SJSA1 (cell line): ENCODE data around the gene SIPA1L3. TPM values are rescaled to one million over a fixed set of nuclear protein-coding genes. Genes with fewer than 3 reads are reported as not detected.
"Not testable (repeated sequence)": the region's sequence is repeated elsewhere in the genome, so short reads cannot be mapped to it uniquely, and the experiment has no call there.

Experiments used
- DNase-seq, 2 experiments: peaks; one replicate each; pipeline ENCODE4 v3.0.0-alpha.2; 2015 to 2020; ENCODE audit warnings: low spot score in 2 of 2, low read depth in 1 of 2
- H3K27ac ChIP-seq: fragments of 250-450 bp; sonication (Bioruptor Pico); 2 replicates; pipeline ENCODE4 v1.5.1; 2020; ENCODE audit warnings: mild to moderate bottlenecking, moderate library complexity
- H3K27me3 ChIP-seq: fragments of 250-450 bp; sonication (Bioruptor Pico); replicated peaks from 2 replicates; pipeline ENCODE4 v1.5.1; 2020; ENCODE audit warnings: mild to moderate bottlenecking, moderate library complexity
- H3K36me3 ChIP-seq: fragments of 250-450 bp; sonication (Bioruptor Pico); 2 replicates; pipeline ENCODE4 v1.5.1; 2020; ENCODE audit warnings: mild to moderate bottlenecking
- H3K4me1 ChIP-seq: fragments of 250-450 bp; sonication (Bioruptor Pico); replicated peaks from 2 replicates; pipeline ENCODE4 v1.6.1; 2021; ENCODE audit warnings: mild to moderate bottlenecking
- H3K4me3 ChIP-seq: fragments of 250-450 bp; sonication (Bioruptor Pico); 2 replicates; pipeline ENCODE4 v1.5.1; 2020; ENCODE audit warnings: mild to moderate bottlenecking
- H3K9me3 ChIP-seq: fragments of 250-450 bp; sonication (Bioruptor Pico); replicated peaks from 2 replicates; pipeline ENCODE4 v1.5.1; 2020; ENCODE audit warnings: mild to moderate bottlenecking
- total RNA-seq: library from RNA; depleted of rRNA; stranded (reverse); fragments of >200 nt; shearing (Covaris generic); gene quantifications from 2 replicates; pipeline ENCODE4 v1.2.3, GENCODE V29; 2014

Gene SIPA1L3
- total RNA-seq, 1 experiment from 2014 or later: 9.3 TPM

DNA sequence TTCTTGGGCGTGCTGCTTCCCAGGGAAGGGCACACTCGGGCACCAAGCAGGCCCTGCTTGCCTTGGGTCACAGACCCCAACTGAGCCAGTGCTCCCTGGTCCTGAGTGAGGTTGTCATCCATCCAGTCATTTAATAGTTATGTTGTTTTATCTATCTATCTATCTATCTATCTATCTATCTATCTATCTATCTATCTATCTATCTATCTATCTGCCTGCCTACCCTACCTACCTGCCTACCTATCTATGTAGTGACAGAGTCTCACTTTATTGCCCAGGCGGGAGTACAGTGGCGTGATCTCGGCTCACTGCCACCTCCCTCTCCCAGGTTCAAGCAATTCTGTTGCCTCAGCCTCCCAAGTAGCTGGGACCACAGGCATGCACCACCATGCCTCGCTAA is 164.0 kb downstream of the SIPA1L3 start:
- H3K9me3 ChIP-seq, H3K27me3 ChIP-seq, H3K4me1 ChIP-seq, H3K27ac ChIP-seq, H3K36me3 ChIP-seq, DNase-seq, H3K4me3 ChIP-seq: not testable (repeated sequence)

DNA sequence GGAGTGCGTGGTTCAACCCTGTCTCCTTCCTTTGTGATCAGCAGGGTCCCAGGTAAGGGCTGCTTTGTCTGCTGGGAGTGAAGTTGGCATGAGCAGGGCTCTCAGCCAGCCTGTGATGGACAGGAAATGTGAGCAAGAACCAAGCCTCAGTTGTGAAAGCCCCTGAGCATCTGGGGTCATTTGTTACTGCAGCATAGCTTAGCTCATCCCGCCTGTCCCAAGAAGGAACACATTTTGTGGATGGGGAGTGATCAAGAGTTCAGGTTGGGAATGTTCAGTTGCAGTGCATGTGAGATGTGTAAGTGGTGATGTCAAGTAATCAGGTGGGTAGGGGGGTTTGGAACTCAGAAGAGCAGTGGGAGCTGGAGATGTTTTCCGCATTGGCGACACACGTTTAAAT is 164.6 kb downstream of the SIPA1L3 start:
- peaks cover 9% of the 10 kb centered on the region for H3K4me1 ChIP-seq
- no peaks in the 10 kb centered on the region for H3K9me3 ChIP-seq
- no peaks in the 10 kb centered on the region for H3K27me3 ChIP-seq
- no peak overlapping the region for H3K4me3 ChIP-seq
- no peak overlapping the region for H3K27ac ChIP-seq
- no peaks in the 10 kb centered on the region for H3K36me3 ChIP-seq
- no peak for DNase-seq

DNA sequence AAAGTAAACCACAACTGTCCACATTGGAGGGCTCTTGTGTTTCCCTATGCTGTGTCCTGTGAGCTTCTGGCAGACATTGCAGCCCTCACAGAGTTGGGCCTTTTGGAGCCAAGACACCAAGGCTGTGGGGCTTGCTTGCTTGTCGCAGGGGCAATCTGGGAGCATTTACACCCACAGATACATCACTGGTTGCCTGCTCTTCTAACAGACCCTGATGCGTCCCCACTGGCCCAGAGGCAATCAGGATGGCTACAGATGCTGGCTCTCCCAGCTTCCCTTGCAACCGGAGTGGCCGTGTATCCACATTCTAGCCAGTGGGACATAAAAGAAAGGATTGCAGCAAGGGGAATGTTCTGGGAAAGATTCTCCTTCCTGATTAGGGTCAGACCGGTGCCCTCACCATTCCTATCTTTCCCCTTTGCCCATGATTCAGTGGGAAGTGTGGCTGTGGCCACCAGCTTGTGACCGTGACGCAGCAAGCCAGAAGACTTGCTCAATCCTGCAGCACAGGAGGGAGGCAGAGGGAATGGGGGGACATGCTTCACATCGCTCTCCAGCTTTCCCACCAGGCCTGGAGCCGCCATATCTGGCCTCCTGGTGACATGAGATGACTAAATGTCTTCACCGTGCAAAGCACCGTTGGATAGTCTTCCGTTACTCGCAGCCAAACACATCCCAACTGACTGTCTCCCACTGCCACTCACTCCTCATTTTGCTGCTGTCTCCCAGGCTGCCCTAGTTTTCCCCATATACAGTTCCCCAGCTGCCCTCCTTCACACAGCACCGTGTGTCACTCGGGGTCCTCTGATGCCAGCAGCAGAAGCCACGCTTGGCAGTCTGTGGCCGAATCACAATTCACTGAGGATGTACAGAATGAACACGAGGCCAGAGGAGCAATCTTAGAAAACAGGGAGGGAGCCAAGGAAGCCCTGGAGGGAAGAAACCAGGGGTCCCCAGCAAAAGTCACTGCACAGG is 166.1 kb downstream of the SIPA1L3 start:
- Histone ChIP-seq H3K4me3 (no peak overlapping the region), H3K27ac (no peak overlapping the region), H3K9me3 (no peaks in the 10 kb centered on the region), H3K36me3 (no peaks in the 10 kb centered on the region), H3K4me1 (peaks cover 9% of the 10 kb centered on the region), H3K27me3 (no peaks in the 10 kb centered on the region)
- no peak for DNase-seq

DNA sequence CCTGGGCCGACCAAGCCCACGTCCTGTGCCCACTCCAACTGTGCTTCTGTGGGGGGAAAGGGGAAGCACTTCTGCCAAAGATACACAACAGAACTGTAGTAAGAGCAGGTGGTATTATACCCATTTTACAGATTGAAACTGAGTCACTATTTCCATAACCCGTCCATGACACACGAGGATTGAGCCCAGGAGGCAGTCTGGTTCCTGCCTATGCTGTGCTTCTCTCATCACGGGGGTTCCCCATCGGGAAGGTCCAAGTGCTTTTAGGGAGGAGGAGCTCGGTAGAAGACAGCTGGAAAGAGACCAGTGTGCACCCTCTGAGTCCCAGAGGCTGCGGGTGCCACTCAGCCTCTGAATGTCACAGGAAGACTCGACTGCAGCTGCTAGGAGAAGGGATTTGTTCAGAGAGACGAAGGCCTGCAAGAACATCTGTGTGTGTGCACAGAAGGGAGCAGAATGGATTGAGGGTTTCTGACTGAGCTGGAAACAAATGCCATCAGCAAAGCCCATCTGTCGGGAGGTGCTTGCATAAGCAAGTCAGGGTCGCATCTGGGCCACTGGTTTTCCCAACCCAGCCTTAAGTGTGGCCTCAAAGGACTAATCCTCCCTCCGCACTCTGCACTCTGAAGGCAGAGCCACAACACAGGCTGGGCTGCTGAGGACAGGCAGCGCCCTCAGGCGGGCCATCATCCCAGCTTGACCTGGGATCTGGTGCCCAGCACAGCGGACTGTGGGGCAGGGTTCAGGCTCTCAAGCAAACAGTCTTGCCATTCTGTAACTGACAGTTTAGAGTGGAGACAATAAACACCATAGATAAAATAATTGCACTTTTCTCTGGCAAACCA is 167.1 kb downstream of the SIPA1L3 start:
- no peak for DNase-seq
- Histone ChIP-seq H3K4me1 (peaks cover 9% of the 10 kb centered on the region), H3K27me3 (no peaks in the 10 kb centered on the region), H3K9me3 (no peaks in the 10 kb centered on the region), H3K27ac (no peak overlapping the region), H3K36me3 (no peaks in the 10 kb centered on the region), H3K4me3 (no peak overlapping the region)

DNA sequence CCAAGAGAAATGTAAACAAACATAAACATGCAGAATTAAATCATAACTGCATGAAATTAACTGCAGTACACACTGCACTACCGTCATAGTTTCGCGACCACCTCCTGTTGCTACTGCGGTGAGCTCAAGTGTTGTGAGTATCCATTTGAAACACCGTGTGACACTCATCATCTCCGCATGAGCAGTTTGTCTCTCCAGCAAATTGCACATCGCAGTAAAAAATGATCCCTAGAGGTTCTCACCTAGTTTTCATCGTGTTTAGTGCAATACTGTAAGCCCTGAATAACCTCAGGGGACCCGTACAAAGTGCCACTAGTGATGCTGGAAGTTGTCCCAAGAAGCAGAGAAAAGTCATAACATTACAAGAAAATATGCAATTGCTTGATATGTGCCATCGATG is 169.3 kb downstream of the SIPA1L3 start:
- Histone ChIP-seq H3K27ac (no peak overlapping the region), H3K36me3 (peaks cover 2% of the 10 kb centered on the region; the same call in 1 of the 2 replicates), H3K9me3 (no peaks in the 10 kb centered on the region), H3K4me3 (no peak overlapping the region), H3K4me1 (peaks cover 8% of the 10 kb centered on the region), H3K27me3 (no peaks in the 10 kb centered on the region)
- no peak for DNase-seq

DNA sequence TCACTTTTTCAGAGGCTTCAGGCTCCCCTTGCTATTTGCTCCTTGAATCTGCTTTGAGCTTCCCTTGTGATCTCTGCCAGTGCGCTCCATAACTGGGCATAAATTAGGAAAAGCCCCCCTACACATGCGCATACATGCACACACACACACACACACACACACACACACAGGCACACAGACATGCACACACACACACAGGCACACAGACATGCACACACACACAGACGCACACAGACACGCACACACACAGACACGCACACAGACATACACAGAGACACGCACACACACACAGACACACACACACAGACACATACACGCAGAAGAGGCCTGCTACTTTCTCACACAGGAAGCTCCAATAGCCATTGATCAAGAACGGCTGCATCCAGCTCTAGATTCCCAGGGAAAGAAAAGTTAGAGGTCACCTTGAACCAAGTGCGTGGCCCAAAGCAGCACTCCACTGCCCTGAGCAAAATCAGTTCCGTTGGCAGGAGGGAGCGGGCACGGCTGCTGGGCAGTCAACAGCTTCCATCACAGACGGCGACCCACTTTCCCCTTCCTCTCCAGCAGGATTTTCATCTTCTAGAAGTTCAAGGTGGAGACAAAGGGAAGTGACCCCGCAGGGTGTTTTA is 171.4 kb downstream of the SIPA1L3 start:
- H3K27me3 ChIP-seq: no peaks in the 10 kb centered on the region
- DNase-seq: no peak
- H3K9me3 ChIP-seq: no peaks in the 10 kb centered on the region
- H3K27ac ChIP-seq: no peak overlapping the region
- peaks cover 8% of the 10 kb centered on the region for H3K4me1 ChIP-seq
- H3K4me3 ChIP-seq: no peak overlapping the region
- peaks cover 21% of the 10 kb centered on the region for H3K36me3 ChIP-seq

DNA sequence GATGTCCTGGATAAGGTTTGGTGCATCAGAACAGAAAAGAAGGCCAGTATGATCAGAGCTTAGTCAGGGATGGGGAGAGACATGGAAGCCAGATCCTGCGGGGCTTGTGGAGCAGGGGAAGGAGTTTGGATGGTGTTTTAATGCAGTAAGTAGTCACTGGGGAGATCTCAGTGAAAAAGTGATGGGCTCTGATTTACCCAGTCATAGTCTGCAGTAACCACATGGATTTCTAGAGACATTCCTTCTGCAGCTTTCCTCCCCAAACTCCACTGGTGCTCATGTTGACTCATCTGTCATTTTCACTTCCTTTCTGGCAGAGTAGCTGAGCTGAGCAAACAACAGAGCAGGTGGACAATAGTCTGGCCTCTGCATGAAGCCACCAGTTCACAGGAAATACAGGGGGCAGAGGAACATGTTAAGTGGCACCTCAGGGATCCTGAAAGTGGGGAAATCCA is 172.9 kb downstream of the SIPA1L3 start:
- H3K4me3 ChIP-seq: no peak overlapping the region
- no peaks in the 10 kb centered on the region for H3K9me3 ChIP-seq
- peaks cover 8% of the 10 kb centered on the region for H3K4me1 ChIP-seq
- peaks cover 21% of the 10 kb centered on the region for H3K36me3 ChIP-seq
- no peaks in the 10 kb centered on the region for H3K27me3 ChIP-seq
- peak; percentile 50 to 54 for DNase-seq
- H3K27ac ChIP-seq: no peak overlapping the region

DNA sequence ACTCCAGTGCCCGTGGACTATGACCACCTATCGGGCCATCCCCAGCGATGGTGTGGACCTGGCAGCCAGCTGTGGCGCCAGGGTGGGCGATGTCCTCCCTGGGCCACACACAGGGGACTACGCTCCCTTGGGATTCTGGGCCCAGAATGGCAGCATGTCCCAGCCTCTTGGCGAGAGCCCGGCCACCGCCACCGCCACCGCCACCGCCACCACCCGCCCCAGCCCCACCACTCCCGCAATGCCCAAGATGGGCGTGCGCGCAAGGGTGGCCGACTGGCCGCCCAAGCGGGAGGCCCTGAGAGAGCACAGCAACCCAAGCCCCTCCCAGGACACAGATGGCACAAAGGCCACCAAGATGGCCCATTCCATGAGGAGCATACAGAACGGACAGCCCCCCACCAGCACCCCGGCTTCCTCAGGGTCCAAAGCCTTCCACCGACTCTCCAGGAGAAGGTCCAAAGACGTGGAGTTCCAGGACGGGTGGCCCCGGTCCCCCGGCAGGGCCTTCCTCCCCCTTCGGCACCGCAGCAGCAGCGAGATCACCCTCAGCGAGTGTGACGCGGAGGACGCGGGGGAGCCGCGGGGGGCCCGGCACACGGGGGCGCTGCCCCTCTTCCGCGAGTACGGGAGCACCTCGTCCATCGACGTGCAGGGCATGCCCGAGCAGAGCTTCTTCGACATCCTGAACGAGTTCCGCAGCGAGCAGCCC is 174.7 kb downstream of the SIPA1L3 start:
- peaks cover 8% of the 10 kb centered on the region for H3K4me1 ChIP-seq
- H3K27me3 ChIP-seq: no peaks in the 10 kb centered on the region
- H3K27ac ChIP-seq: no peak overlapping the region
- H3K9me3 ChIP-seq: no peaks in the 10 kb centered on the region
- no peak overlapping the region for H3K4me3 ChIP-seq
- DNase-seq: no peak
- peaks cover 21% of the 10 kb centered on the region for H3K36me3 ChIP-seq

DNA sequence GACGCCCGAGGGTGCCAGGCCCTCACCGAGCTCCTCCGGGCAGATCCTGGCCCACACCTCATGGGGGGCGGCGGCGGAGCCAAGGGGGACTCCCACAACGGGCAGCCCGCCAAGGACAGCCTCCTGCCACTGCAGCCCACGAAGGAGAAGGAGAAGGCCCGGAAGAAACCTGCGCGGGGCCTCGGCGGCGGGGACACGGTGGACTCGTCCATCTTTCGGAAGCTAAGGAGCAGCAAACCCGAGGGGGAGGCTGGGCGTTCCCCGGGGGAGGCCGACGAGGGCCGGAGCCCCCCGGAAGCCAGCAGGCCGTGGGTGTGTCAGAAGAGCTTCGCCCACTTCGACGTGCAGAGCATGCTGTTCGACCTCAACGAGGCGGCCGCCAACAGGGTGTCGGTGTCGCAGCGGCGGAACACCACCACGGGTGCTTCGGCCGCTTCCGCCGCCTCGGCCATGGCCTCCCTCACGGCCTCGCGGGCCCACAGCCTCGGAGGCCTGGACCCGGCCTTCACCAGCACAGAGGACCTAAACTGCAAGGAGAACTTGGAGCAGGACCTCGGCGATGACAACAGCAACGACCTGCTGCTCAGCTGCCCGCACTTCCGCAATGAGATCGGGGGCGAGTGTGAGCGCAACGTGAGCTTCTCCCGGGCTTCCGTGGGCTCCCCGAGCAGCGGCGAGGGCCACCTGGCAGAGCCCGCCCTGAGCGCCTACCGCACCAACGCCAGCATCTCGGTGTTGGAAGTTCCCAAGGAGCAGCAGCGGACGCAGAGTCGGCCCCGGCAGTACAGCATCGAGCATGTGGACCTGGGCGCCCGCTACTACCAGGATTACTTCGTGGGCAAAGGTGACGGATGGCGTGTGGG is 175.5 kb downstream of the SIPA1L3 start:
- H3K36me3 ChIP-seq: peaks cover 25% of the 10 kb centered on the region
- H3K4me3 ChIP-seq: no peak overlapping the region
- no peak overlapping the region for H3K27ac ChIP-seq
- no peaks in the 10 kb centered on the region for H3K9me3 ChIP-seq
- no peak for DNase-seq
- H3K4me1 ChIP-seq: peaks cover 8% of the 10 kb centered on the region
- no peaks in the 10 kb centered on the region for H3K27me3 ChIP-seq

DNA sequence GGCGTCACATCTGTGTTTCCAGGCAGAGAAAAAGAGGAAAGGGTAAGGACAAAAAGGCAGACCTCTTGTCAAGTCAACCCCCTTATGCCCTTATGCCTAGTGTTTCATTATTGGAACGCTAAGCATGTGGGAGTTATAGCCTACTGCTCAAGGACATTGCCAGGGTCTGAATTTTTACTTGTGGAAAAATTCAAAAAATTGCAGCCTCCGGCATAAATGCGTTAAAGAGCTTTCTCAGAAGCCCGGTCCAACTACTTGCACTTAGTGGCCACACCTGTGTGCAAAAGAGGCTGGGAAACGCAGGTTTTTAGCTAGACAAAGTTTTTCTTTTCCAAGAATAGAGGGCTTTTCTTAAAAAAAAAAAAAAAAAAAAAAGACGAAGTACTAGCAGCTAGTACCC is 177.2 kb downstream of the SIPA1L3 start:
- no peak overlapping the region for H3K4me3 ChIP-seq
- H3K27ac ChIP-seq: no peak overlapping the region
- no peak for DNase-seq
- no peaks in the 10 kb centered on the region for H3K9me3 ChIP-seq
- H3K27me3 ChIP-seq: no peaks in the 10 kb centered on the region
- H3K4me1 ChIP-seq: peaks cover 8% of the 10 kb centered on the region
- peaks cover 38% of the 10 kb centered on the region for H3K36me3 ChIP-seq

DNA sequence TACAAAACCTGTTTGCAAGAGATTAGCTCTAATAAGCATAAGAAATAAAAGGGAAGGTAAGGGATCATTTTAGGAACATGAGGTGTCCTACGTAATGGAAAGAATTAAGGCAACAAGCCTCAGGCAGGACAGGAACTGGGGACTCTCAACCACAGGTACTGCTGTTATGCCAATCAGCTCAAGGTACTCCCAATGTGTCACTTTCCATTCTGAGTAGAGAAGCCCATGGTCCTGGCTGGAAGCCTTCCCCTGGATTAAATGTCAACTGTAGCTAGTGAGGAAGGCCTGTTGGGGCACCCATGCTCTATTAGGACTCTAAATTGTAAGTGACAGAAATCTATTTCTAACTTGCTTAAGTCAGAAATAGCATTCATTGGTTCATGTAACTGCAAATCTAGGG is 182.4 kb downstream of the SIPA1L3 start:
- no peak overlapping the region for H3K27ac ChIP-seq
- H3K4me3 ChIP-seq: no peak overlapping the region
- no peaks in the 10 kb centered on the region for H3K9me3 ChIP-seq
- peaks cover 26% of the 10 kb centered on the region for H3K36me3 ChIP-seq
- no peak for DNase-seq
- no peaks in the 10 kb centered on the region for H3K27me3 ChIP-seq
- H3K4me1 ChIP-seq: no peaks in the 10 kb centered on the region

DNA sequence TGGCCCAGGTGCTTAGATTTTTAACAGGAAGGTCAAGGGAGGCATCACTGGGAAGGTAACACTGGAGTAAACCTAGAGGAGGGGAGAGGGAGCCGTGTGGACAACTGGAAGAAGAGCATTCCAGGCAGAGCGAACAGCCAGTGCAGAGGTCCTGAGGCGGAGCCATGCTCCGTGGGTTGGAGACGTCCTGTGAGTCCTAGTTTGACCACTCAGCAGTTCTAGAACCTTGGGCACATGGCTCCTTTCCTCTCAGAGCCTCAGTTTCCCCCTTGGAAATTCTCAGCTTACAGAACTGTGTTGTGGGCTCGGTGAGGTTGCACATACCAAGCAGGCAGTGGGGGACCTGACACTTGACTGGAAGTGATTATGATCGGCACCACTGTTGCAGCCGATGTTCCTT is 186.1 kb downstream of the SIPA1L3 start:
- H3K27me3 ChIP-seq: no peaks in the 10 kb centered on the region
- peaks cover 5% of the 10 kb centered on the region; the same call in 1 of the 2 replicates for H3K4me1 ChIP-seq
- H3K27ac ChIP-seq: no peak overlapping the region

More for the DNA sequence above, 186.1 kb downstream of the SIPA1L3 start:
- no peak for DNase-seq
- Histone ChIP-seq H3K36me3 (peaks cover 35% of the 10 kb centered on the region), H3K9me3 (no peaks in the 10 kb centered on the region), H3K4me3 (no peak overlapping the region)
